Transverse colon (tissue), 4 donors: Measurements from ENCODE around the gene MYL6B.

Experiments used
- EP300 ChIP-seq: sonication (generic); formaldehyde crosslinking; IDR thresholded peaks from one replicate; pipeline ENCODE4 v1.6.1; 2017; ENCODE audit warnings: antibody characterized with exemption, low read depth
- POLR2A ChIP-seq: fragments of 450-650 bp; IDR thresholded peaks from one replicate; pipeline ENCODE4 v1.6.1; 2016; ENCODE audit warnings: antibody characterized with exemption, mild to moderate bottlenecking, moderate library complexity
- POLR2AphosphoS5 ChIP-seq, 3 donors: sonication (generic); formaldehyde crosslinking; IDR thresholded peaks; one replicate each; pipeline ENCODE4 v1.6.1; 2016; ENCODE audit warnings: antibody characterized with exemption in 3 of 3
- TF ChIP-seq, protein P1 (sequence below), 5 experiments: fragments of 200-600 bp in 3 of 5; fragments of 450-650 bp in 2 of 5; sonication (generic) in 3 of 5; IDR thresholded peaks; 1 replicate in 2 of 5; 2 replicates in 3 of 5; pipeline ENCODE4 v1.5.1; 2016 to 2017; ENCODE audit warnings: antibody characterized with exemption in 5 of 5, inconsistent platforms in 3 of 5, mild to moderate bottlenecking in 2 of 5, moderate library complexity in 1 of 5

DNA sequence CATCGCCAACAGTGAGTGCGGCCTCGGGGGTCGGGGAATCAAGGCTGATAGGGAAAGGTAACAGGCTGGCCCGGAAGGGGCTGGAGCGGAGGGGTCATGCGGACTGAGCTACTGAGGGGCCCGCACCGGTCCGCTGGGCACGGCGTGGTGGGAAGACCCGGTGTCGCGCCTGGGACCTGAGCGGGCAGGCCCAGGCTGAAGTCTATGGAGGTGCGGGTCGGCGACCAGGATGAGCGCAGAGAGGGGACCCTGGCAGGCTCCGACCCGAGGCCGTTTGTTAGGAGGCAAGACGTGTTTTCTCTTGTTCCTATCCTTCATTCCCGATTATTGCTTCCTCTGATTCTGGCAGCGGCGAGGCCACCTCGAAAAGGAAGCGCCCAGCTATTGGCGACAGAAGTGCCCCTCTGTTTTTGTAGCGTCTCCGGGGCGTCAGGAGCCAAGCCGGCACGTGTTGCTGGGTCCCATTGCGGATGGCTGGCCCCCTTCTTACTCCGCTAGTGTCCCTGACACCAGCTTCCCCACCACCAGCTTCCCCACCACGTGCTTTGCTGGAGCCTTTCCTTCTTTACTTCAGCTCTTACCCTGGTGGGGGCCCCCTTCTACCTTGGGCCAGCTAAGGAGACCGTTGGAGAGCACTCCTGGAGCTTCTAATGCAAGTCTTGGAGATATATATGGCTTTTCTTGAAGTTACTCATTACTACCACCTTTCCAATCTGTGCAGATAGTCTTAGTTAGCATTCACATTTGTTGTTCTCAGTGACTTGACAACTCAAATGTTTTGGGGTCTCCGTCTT is 47.4 kb upstream of the MYL6B start:
- TF ChIP-seq, protein P1, sequence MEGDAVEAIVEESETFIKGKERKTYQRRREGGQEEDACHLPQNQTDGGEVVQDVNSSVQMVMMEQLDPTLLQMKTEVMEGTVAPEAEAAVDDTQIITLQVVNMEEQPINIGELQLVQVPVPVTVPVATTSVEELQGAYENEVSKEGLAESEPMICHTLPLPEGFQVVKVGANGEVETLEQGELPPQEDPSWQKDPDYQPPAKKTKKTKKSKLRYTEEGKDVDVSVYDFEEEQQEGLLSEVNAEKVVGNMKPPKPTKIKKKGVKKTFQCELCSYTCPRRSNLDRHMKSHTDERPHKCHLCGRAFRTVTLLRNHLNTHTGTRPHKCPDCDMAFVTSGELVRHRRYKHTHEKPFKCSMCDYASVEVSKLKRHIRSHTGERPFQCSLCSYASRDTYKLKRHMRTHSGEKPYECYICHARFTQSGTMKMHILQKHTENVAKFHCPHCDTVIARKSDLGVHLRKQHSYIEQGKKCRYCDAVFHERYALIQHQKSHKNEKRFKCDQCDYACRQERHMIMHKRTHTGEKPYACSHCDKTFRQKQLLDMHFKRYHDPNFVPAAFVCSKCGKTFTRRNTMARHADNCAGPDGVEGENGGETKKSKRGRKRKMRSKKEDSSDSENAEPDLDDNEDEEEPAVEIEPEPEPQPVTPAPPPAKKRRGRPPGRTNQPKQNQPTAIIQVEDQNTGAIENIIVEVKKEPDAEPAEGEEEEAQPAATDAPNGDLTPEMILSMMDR (IDR thresholded peaks at IDR 0.05), result no peak
- no peak for TF ChIP-seq POLR2A
- TF ChIP-seq POLR2AphosphoS5 (IDR thresholded peaks at IDR 0.05), result no peak
- TF ChIP-seq EP300, result no peak
